Mesenteric fat pad (tissue), 1 donor: ENCODE measurements around the gene APOE. TPM values are rescaled to one million over a fixed set of nuclear protein-coding genes. Genes with fewer than 3 reads are reported as not detected.

Source experiments
- DNase-seq: peaks from one replicate; pipeline ENCODE4 v3.0.0-alpha.2; 2020; ENCODE audit warnings: low spot score
- total RNA-seq: library from RNA; stranded (reverse); fragmentation: NEBNext Ultra II Directional; extraction: Animal tissue kit (Norgen Biotek cat#: 25700); gene quantifications from one replicate; pipeline ENCODE4 v1.2.1, GENCODE V29; 2021
- donor health status: DM: yes; HTN: yes; CAD: no.

Gene APOE
- total RNA-seq, 1 donor from 2014 or later: 162 TPM

- DNase-seq: no peak
These were observed 45.9 kb downstream of the APOE start for GRCh38 chr19:44951179-44952159.

GRCh38 chr19:44954278-44954648 is 48.7 kb downstream of the APOE start:
- DNase-seq: no peak

- DNase-seq: peak; percentile 99
These were observed 49.3 kb downstream of the APOE start, which contains the start of gene CLPTM1 for GRCh38 chr19:44954649-44955504. CLPTM1 (plus strand) TSS chr19:44955380; CDS start chr19:44955396, 16 bp downstream.

GRCh38 chr19:44955505-44956439 is 50.2 kb downstream of the APOE start:
- no peak for DNase-seq

GRCh38 chr19:44957526-44957925 is 51.9 kb downstream of the APOE start:
- DNase-seq: no peak

GRCh38 chr19:44958090-44958489 is 52.5 kb downstream of the APOE start:
- no peak for DNase-seq

Other genes with a start within 250 kb of the APOE start
- gene CEACAM19, start 234.3 kb upstream of the APOE start, total RNA-seq: 3.7 TPM
- not detected for gene CEACAM16, start 206.6 kb upstream of the APOE start, total RNA-seq
- 73.8 TPM for gene BCL3, start 157.1 kb upstream of the APOE start, total RNA-seq
- gene CBLC, start 127.9 kb upstream of the APOE start, total RNA-seq: not detected
- 42.3 TPM for gene BCAM, start 96.7 kb upstream of the APOE start, total RNA-seq
- 103 TPM for gene NECTIN2, start 59.5 kb upstream of the APOE start, total RNA-seq
- gene TOMM40, start 14.5 kb upstream of the APOE start, total RNA-seq: 60.5 TPM
- gene APOC1, start 8.8 kb downstream of the APOE start, total RNA-seq: 32.3 TPM
- gene APOC4, start 36.4 kb downstream of the APOE start, total RNA-seq: not detected
- gene APOC2, start 40.3 kb downstream of the APOE start, total RNA-seq: 1.8 TPM
- 109 TPM for gene CLPTM1, start 49.6 kb downstream of the APOE start, total RNA-seq
- 17.7 TPM for gene RELB, start 95.7 kb downstream of the APOE start, total RNA-seq
- gene CLASRP, start 133.2 kb downstream of the APOE start, total RNA-seq: 78.3 TPM
- 0.61 TPM for gene ZNF296, start 170.7 kb downstream of the APOE start, total RNA-seq
- gene GEMIN7, start 173.5 kb downstream of the APOE start, total RNA-seq: 18.3 TPM
- gene PPP1R37, start 187.4 kb downstream of the APOE start, total RNA-seq: 22.0 TPM